Mononuclear cell (primary cell): ENCODE results near the gene CEACAM1. TPM values are rescaled to one million over a fixed set of nuclear protein-coding genes. Genes with fewer than 3 reads are reported as not detected.
"Not testable (repeated sequence)": the region's sequence is repeated elsewhere in the genome, so short reads cannot be mapped to it uniquely, and the experiment has no call there.

Source experiments
- H3K27me3 ChIP-seq: 2 replicates; pipeline ENCODE4 v1.6.0; 2011; ENCODE audit warnings: low read length, control low read depth; ENCODE audit not compliant: insufficient read depth
- H3K4me1 ChIP-seq: 2 replicates; pipeline ENCODE4 v1.5.1; 2011; ENCODE audit warnings: mild to moderate bottlenecking, low read length, control low read depth; ENCODE audit not compliant: insufficient read depth
- H3K4me3 ChIP-seq: 2 replicates; pipeline ENCODE4 v1.5.1; 2011; ENCODE audit warnings: mild to moderate bottlenecking, low read length, moderate library complexity
- H3K9me3 ChIP-seq: 2 replicates; pipeline ENCODE4 v1.5.1; 2011; ENCODE audit warnings: low read depth, mild to moderate bottlenecking, control low read depth, low read length
- total RNA-seq: library from RNA; depleted of rRNA; stranded (reverse); fragments of >200 nt; gene quantifications from one replicate; pipeline ENCODE4 v1.2.3, GENCODE V29; 2012

The CEACAM1 gene
- total RNA-seq, 1 donor: 1.9 TPM

DNA sequence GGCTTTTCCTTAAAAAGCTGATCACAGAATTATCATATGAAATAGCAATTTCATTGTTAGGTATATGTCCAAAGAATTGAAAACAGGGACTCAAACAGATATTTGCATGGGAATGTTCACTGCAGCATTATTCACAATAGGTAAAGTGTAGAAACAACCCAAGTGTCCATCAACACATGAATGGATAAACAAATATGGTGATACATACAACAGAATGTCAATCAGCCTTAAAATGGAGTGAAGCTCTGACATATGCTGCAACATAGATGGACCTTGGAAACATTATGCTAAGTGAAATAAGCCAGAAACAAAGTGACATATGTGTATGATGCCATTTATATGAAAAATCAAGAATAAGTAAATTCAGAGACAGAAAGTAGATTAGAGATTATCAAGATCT lies 6.1 kb upstream of the CEACAM1 start:
- no peaks in the 10 kb centered on the region for H3K9me3 ChIP-seq
- no peaks in the 10 kb centered on the region for H3K4me1 ChIP-seq
- no peaks in the 10 kb centered on the region for H3K27me3 ChIP-seq
- H3K4me3 ChIP-seq: no peak overlapping the region

DNA sequence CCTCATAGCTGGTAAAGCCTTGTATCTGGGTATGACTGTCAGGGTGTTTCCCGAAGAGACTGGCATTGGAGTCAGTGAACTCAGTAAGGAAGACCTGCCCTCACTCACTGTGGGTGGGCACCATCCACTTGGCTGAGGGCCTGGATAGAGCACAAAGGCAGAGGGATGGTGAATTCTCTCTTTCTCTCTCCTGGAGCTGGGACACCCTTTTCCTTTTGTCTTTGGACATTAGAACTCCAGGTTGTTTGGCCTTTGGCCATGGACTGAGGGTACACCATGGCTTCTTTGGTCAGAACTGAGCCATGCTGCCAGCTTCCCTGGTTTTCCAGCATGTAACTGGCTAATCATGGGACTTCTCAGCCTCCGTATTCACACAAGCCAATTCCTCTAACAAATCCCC lies 4.6 kb upstream of the CEACAM1 start:
- Histone ChIP-seq H3K27me3 (no peaks in the 10 kb centered on the region), H3K4me3 (no peak overlapping the region), H3K4me1 (peaks cover 14% of the 10 kb centered on the region), H3K9me3 (no peaks in the 10 kb centered on the region)

- Histone ChIP-seq H3K4me1 (peaks cover 28% of the 10 kb centered on the region), H3K4me3 (no peak overlapping the region), H3K27me3 (no peaks in the 10 kb centered on the region), H3K9me3 (no peaks in the 10 kb centered on the region)
Observed at GRCh38 chr19:42531313-42531712, 3.0 kb upstream of the CEACAM1 start.

DNA sequence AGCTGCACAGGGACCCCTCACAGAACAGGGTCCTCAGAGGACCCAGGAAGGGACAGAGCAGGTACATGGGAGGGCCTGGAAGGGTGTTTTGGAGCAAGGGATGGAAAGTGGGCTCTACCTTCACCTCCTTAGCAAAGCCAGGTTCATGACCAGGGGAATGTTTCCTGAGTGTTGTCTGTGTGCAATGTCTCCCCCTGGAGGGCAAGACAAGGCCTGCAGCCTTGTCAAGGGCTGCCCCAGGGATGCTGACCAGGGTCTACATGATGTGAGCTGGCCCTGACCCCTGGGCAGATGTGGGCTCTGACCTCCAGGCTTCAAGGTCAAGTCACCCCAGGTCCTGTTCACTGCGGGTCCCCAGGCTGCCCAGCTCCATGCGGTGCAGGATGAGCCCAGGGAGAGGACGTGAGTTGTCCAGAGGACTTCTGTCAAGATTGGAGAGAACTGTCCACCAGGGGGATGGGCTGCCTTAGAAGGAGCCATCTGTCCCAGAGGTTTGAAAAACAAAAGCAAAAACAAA lies 1.0 kb upstream of the CEACAM1 start:
- Histone ChIP-seq H3K4me3 (no peak overlapping the region), H3K9me3 (no peaks in the 10 kb centered on the region), H3K27me3 (no peaks in the 10 kb centered on the region), H3K4me1 (peaks cover 39% of the 10 kb centered on the region)

- no peak overlapping the region for H3K4me3 ChIP-seq
- no peaks in the 10 kb centered on the region for H3K9me3 ChIP-seq
- H3K4me1 ChIP-seq: peaks cover 45% of the 10 kb centered on the region
- H3K27me3 ChIP-seq: no peaks in the 10 kb centered on the region
Observed at GRCh38 chr19:42524943-42525342, 3.3 kb downstream of the CEACAM1 start.

DNA sequence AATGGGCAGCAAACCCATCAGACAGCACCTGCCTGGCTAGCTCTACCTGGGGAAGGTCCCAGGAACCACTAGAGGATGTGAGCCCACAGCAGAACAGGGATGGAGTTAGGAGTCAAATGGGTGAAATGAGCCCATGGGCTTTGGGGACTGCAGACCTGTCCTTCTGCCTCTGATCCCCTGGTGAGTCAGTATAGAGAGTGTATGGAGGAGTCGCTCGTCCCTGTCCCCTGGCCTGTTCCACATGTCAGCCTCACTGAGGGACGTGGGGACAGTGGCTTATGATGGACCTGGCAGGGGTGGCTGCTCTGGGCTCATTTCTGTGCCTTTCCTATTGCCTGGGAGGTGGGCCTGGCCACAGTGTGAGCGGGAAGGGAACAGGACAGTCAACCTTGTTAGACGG lies 4.0 kb downstream of the CEACAM1 start:
- peaks cover 44% of the 10 kb centered on the region for H3K4me1 ChIP-seq

GRCh38 chr19:42522262-42522661 lies 6.0 kb downstream of the CEACAM1 start:
- H3K4me1 ChIP-seq: peaks cover 26% of the 10 kb centered on the region
- not testable (repeated sequence) for H3K27me3 ChIP-seq, H3K9me3 ChIP-seq, H3K4me3 ChIP-seq

More for the DNA sequence above, 4.0 kb downstream of the CEACAM1 start:
- no peak overlapping the region for H3K4me3 ChIP-seq
- no peaks in the 10 kb centered on the region for H3K9me3 ChIP-seq
- no peaks in the 10 kb centered on the region for H3K27me3 ChIP-seq

- Histone ChIP-seq H3K9me3 (no peaks in the 10 kb centered on the region), H3K4me1 (peaks cover 19% of the 10 kb centered on the region), H3K4me3 (no peak overlapping the region), H3K27me3 (no peaks in the 10 kb centered on the region)
Observed at GRCh38 chr19:42521346-42522030, 6.8 kb downstream of the CEACAM1 start.

DNA sequence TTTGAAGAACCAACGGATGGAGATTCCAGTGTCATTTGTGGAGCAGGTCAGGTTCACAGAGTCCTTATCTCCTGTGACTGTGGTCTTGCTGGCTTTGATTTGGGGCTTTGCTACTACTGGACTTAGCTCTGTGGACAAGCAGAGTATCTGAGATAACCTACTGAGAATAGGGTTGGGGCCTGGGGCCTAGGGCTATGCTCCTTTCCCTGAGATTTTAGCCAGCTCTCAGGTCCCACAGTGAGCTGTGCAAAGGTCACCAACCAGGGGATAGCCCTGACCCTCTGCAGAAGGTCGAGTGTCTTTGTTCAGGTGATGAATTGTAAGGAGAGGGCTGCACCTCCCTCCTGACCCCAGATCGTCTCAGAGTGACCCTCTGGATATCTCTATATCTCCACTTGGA lies 9.2 kb downstream of the CEACAM1 start:
- Histone ChIP-seq H3K9me3 (no peaks in the 10 kb centered on the region), H3K4me3 (no peak overlapping the region), H3K4me1 (peaks cover 3% of the 10 kb centered on the region), H3K27me3 (no peaks in the 10 kb centered on the region)

DNA sequence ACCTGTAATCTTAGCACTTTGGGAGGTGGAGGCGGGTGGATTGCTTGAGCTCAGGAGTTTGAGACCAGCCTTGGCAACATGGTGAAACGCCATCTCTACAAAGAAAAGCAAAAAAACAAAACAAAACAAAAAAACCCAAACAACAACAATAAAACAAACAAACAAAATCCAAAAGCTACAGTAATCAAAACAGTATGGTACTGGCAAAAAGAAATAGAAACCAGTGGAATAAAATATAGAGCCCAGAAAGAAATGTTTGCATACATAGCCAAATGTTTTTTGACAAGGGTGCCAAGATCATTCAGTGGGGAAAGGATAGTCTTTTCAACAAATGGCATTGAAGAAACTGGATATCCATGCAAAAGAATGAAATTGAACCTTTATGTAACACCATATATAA lies 11.5 kb downstream of the CEACAM1 start:
- no peak overlapping the region for H3K4me3 ChIP-seq
- H3K4me1 ChIP-seq: no peaks in the 10 kb centered on the region
- no peaks in the 10 kb centered on the region for H3K9me3 ChIP-seq
- H3K27me3 ChIP-seq: no peaks in the 10 kb centered on the region

DNA sequence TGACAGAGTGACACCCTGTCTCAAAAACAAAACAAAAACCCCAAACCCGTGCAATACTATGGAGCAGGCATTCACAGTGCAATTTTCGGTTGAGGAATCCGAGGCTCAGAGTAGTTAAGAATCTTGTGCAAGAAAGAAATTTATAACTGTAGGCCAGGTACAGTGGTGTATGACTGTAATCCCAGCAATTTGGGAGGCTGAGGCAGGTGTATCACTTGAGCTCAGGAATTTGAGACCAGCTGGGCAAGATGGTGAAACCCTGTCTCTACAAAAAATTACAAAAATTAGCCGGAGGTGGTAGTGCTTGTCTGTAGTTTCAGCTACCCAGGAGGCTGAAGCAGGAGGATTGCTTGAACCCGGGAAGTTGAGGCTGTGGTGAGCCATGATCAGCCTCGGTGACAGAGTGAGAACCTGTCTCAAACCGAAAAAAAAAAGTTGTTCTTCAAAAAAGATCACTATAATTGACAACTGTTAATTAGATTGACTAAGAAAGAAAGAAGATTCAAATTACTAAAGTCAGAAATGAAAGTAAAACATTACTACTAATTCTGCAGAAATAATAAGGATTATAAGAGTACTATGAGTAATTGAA lies 12.9 kb downstream of the CEACAM1 start:
- Histone ChIP-seq H3K27me3 (no peaks in the 10 kb centered on the region), H3K4me3 (no peak overlapping the region), H3K4me1 (no peaks in the 10 kb centered on the region), H3K9me3 (no peaks in the 10 kb centered on the region)

DNA sequence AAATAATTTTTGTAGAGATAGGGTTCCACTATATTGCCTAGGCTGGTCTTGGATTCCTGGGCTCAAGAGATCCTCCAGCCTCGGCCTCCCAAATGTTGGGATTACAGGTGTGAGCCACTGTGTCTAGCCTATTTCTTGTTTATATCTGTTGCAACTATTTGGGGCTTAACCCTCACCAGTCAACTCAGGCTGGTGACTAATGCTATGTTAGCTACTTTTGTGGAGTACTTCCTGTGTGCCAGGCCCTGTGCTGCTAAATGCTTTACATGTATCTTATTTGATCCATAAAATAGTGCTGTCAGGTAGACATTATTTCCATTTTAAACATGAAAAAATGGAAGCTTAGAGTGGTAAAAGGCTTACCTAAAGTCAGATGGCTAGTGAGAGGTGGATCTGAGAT lies 13.8 kb downstream of the CEACAM1 start:
- Histone ChIP-seq H3K27me3 (no peaks in the 10 kb centered on the region), H3K9me3 (no peaks in the 10 kb centered on the region), H3K4me3 (no peak overlapping the region), H3K4me1 (no peaks in the 10 kb centered on the region)

- Histone ChIP-seq H3K4me3 (no peak overlapping the region), H3K4me1 (no peaks in the 10 kb centered on the region), H3K27me3 (no peaks in the 10 kb centered on the region), H3K9me3 (no peaks in the 10 kb centered on the region)
Observed at GRCh38 chr19:42512743-42513304, 15.5 kb downstream of the CEACAM1 start.

DNA sequence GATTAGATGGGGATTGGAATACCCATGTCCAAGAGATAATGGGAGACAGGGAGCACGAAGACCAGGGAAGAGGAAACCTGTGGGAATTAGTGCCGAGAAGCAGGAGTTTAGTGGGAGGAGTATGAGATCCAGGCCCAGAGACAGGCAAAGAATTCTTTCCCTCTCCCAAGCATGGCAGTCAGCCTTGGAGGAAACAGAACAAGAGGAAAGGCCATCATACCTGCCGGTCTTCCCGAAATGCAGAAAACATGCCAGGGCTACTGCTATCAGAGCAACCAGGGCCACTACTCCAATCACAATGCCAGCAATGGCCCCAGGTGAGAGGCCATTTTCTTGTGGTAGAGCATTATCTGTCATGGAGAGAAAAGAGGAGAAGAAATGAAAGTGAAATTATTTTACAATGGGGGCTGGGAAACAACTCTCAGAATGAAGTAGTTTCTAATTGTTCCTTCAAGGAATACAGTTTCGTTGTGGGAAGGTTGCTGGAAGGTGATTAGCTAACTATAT lies 16.1 kb downstream of the CEACAM1 start:
- Histone ChIP-seq H3K27me3 (no peaks in the 10 kb centered on the region), H3K4me1 (no peaks in the 10 kb centered on the region), H3K9me3 (no peaks in the 10 kb centered on the region), H3K4me3 (no peak overlapping the region)

GRCh38 chr19:42511340-42511739 lies 16.9 kb downstream of the CEACAM1 start:
- no peaks in the 10 kb centered on the region for H3K27me3 ChIP-seq
- no peaks in the 10 kb centered on the region for H3K9me3 ChIP-seq
- H3K4me1 ChIP-seq: no peaks in the 10 kb centered on the region
- no peak overlapping the region for H3K4me3 ChIP-seq
